Naive thymus-derived CD4-positive, alpha-beta T cell (primary cell): ENCODE data around the gene FAM107A. TPM values are rescaled to one million over a fixed set of nuclear protein-coding genes. Genes with fewer than 3 reads are reported as not detected.

ENCODE experiments used
- ATAC-seq: fragments of 150-1000 bp; cut with Tn5 transposase; 2 replicates; pipeline ENCODE4 v1.10.0; 2021; ENCODE audit warnings: mild to moderate bottlenecking, moderate library complexity
- CTCF ChIA-PET: fragments of 350-600 bp; sonication (Branson Sonifier 250); formaldehyde crosslinking; loops from one replicate; lab custom pipeline; 2021; ENCODE audit warnings: antibody characterized with exemption; lab: Charles Lee
- POLR2A ChIA-PET: fragments of 350-600 bp; sonication (Branson Sonifier 250); formaldehyde crosslinking; loops from one replicate; lab custom pipeline; 2021; ENCODE audit warnings: antibody characterized with exemption, inconsistent platforms; lab: Charles Lee
- DNase-seq, 9 donors: peaks; one replicate each; pipeline versions ENCODE4 v3.0.0 to v3.0.0-alpha.2; 2020 to 2022; ENCODE audit warnings: mixed read lengths in 1 of 9
- H3K27ac ChIP-seq: one replicate; pipeline ENCODE4 v1.7.0; 2013; ENCODE audit warnings: mild to moderate bottlenecking, low read depth, low read length, moderate library complexity
- H3K27me3 ChIP-seq, 2 donors: one replicate each; pipeline ENCODE4 v1.7.0; 2013; ENCODE audit warnings: low read length in 2 of 2, mild to moderate bottlenecking in 2 of 2, moderate library complexity in 2 of 2; ENCODE audit not compliant: control insufficient read depth in 2 of 2, insufficient read depth in 2 of 2
- H3K36me3 ChIP-seq, 3 experiments: 1 replicate in 2 of 3; 2 replicates in 1 of 3; pipeline ENCODE4 v1.7.0; 2013; ENCODE audit warnings: low read length in 3 of 3, mild to moderate bottlenecking in 3 of 3, moderate library complexity in 1 of 3; ENCODE audit not compliant: insufficient read depth in 3 of 3, control insufficient read depth in 2 of 3
- H3K4me1 ChIP-seq, 2 donors: one replicate each; pipeline ENCODE4 v1.7.0; 2013; ENCODE audit warnings: low read length in 2 of 2, mild to moderate bottlenecking in 2 of 2, moderate library complexity in 1 of 2; ENCODE audit not compliant: control insufficient read depth in 2 of 2, insufficient read depth in 2 of 2
- H3K4me3 ChIP-seq: 2 replicates; pipeline ENCODE4 v1.7.0; 2013; ENCODE audit warnings: mild to moderate bottlenecking, low read length
- H3K9me3 ChIP-seq, 3 experiments: 1 replicate in 2 of 3; 2 replicates in 1 of 3; pipeline ENCODE4 v1.7.0; 2013; ENCODE audit warnings: low read length in 3 of 3; ENCODE audit not compliant: control insufficient read depth in 2 of 3
- H3K27ac Mint-ChIP-seq, 9 donors: one replicate each; pipeline ENCODE4 v1.8.0; 2020 to 2022; ENCODE audit warnings: mixed read lengths in 9 of 9, mild to moderate bottlenecking in 8 of 9, moderate library complexity in 5 of 9, inconsistent platforms in 2 of 9
- H3K27me3 Mint-ChIP-seq, 5 donors: one replicate each; pipeline ENCODE4 v1.8.0; 2021 to 2022; ENCODE audit warnings: mixed read lengths in 5 of 5, mild to moderate bottlenecking in 1 of 5
- H3K36me3 Mint-ChIP-seq, 5 donors: one replicate each; pipeline ENCODE4 v1.8.0; 2020 to 2022; ENCODE audit warnings: mixed read lengths in 5 of 5, mild to moderate bottlenecking in 3 of 5, inconsistent platforms in 1 of 5
- H3K4me1 Mint-ChIP-seq, 7 donors: one replicate each; pipeline ENCODE4 v1.8.0; 2020 to 2022; ENCODE audit warnings: mixed read lengths in 7 of 7, mild to moderate bottlenecking in 3 of 7, inconsistent platforms in 1 of 7
- H3K4me3 Mint-ChIP-seq, 10 donors: one replicate each; pipeline ENCODE4 v1.8.0; 2020 to 2022; ENCODE audit warnings: mild to moderate bottlenecking in 10 of 10, mixed read lengths in 10 of 10, moderate library complexity in 6 of 10, inconsistent platforms in 2 of 10
- H3K9me3 Mint-ChIP-seq, 11 donors: one replicate each; pipeline ENCODE4 v1.8.0; 2020 to 2022; ENCODE audit warnings: mixed read lengths in 11 of 11, mild to moderate bottlenecking in 4 of 11, inconsistent platforms in 1 of 11, moderate library complexity in 1 of 11
- intact Hi-C, 2 donors: fragments of 100-400 bp; cut with micrococcal nuclease; formaldehyde crosslinking; loops; one replicate each; pipeline ENCODE4 v1.15.1; 2023
- polyA plus RNA-seq, 2 donors: library from polyadenylated mRNA; unstranded; fragments of 300-500 nt; fragmentation: Illumina TruSeq; gene quantifications; one replicate each; pipeline ENCODE4 v1.2.3, GENCODE V29; 2021
- total RNA-seq, 6 experiments: library from RNA in 5 of 6; stranded (reverse) in 5 of 6; gene quantifications; 1 replicate in 5 of 6; 2 replicates in 1 of 6; pipeline ENCODE4 v1.2.3 and lab custom pipeline; 2021 to 2026

The FAM107A gene
- total and polyA plus RNA-seq, 7 experiments from 2014 or later = not detected

GRCh38 chr3:58535531-58536500, 41.4 kb downstream of the FAM107A start:
- H3K4me3 Mint-ChIP-seq = no peak overlapping the region
- ATAC-seq = no peak
- Histone ChIP-seq H3K36me3 (no peaks in the 10 kb centered on the region), H3K4me1 (peaks cover 0 to 6% of the 10 kb centered on the region in 2 donors), H3K4me3 (no peak overlapping the region), H3K9me3 (no peaks in the 10 kb centered on the region), H3K27ac (no peak overlapping the region), H3K27me3 (no peaks in the 10 kb centered on the region)
- H3K9me3 Mint-ChIP-seq = no peaks in the 10 kb centered on the region
- peaks cover 0 to 6% (median 0%) of the 10 kb centered on the region in 5 donors for H3K27me3 Mint-ChIP-seq
- intact Hi-C loops = no loop called here
- DNase-seq = no peak
- POLR2A ChIA-PET = no interaction called here
- H3K4me1 Mint-ChIP-seq = peaks cover 4 to 8% (median 7%) of the 10 kb centered on the region in 7 donors
- CTCF ChIA-PET = interaction anchor here (0.9 to 1.4 kb wide), 3 partner anchors 43 to 229 kb away, joined by 3 to 4 read pairs (median 4); no protein-coding TSS in a partner anchor
- H3K27ac Mint-ChIP-seq = no peak overlapping the region
- no peaks in the 10 kb centered on the region for H3K36me3 Mint-ChIP-seq

GRCh38 chr3:58534592-58535494, 42.3 kb downstream of the FAM107A start:
- POLR2A ChIA-PET = no interaction called here
- H3K4me1 ChIP-seq = peaks cover 0 to 6% of the 10 kb centered on the region in 2 donors

GRCh38 chr3:58532794-58533220, 44.4 kb downstream of the FAM107A start:
- intact Hi-C loops = loop anchor here (1.0 to 5.0 kb wide), 13 partner anchors 42 to 524 kb away; partner anchors contain the start of genes ABHD6 (in 2 of the 2), PDHB (in 2 of the 2), FLNB (in 1 of the 2) and HTD2 (in 1 of the 2)

More at GRCh38 chr3:58534592-58535494, 42.3 kb downstream of the FAM107A start:
- Mint-ChIP-seq H3K27ac (no peak overlapping the region), H3K4me1 (peaks cover 5 to 8% (median 7%) of the 10 kb centered on the region in 7 donors), H3K36me3 (no peaks in the 10 kb centered on the region), H3K4me3 (no peak overlapping the region), H3K27me3 (peaks cover 0 to 6% (median 0%) of the 10 kb centered on the region in 5 donors), H3K9me3 (no peaks in the 10 kb centered on the region)
- H3K36me3 ChIP-seq = no peaks in the 10 kb centered on the region
- H3K27ac ChIP-seq = no peak overlapping the region
- intact Hi-C loops = loop anchor here in 1 of 2 donors (5.0 kb wide), 1 partner anchor 118 kb away; no protein-coding TSS in a partner anchor
- no peaks in the 10 kb centered on the region for H3K27me3 ChIP-seq
- no peak overlapping the region for H3K4me3 ChIP-seq
- CTCF ChIA-PET = interaction anchor here (0.8 to 1.6 kb wide), 7 partner anchors 42 to 348 kb away, joined by 3 to 4 read pairs (median 3); no protein-coding TSS in a partner anchor
- ATAC-seq = no peak
- no peak for DNase-seq
- no peaks in the 10 kb centered on the region for H3K9me3 ChIP-seq

GRCh38 chr3:58531956-58532355, 45.2 kb downstream of the FAM107A start:
- Mint-ChIP-seq H3K27me3 (peaks cover 0 to 6% (median 0%) of the 10 kb centered on the region in 5 donors), H3K27ac (peak overlapping the region in 1 of 9 donors; percentile 49), H3K4me1 (peaks cover 5 to 8% (median 7%) of the 10 kb centered on the region in 7 donors), H3K36me3 (no peaks in the 10 kb centered on the region), H3K9me3 (no peaks in the 10 kb centered on the region), H3K4me3 (no peak overlapping the region)
- ATAC-seq = no peak
- DNase-seq = no peak
- intact Hi-C loops = loop anchor here (1.0 to 5.0 kb wide), 13 partner anchors 41 to 523 kb away; partner anchors contain the start of genes ABHD6 (in 2 of the 2), PDHB (in 2 of the 2), FLNB (in 1 of the 2) and HTD2 (in 1 of the 2)
- no peak overlapping the region for H3K4me3 ChIP-seq
- peaks cover 0 to 6% of the 10 kb centered on the region in 2 donors for H3K4me1 ChIP-seq
- no peak overlapping the region for H3K27ac ChIP-seq
- no peaks in the 10 kb centered on the region for H3K27me3 ChIP-seq
- H3K9me3 ChIP-seq = no peaks in the 10 kb centered on the region
- POLR2A ChIA-PET = no interaction called here
- CTCF ChIA-PET = interaction anchor here (1.4 kb wide), 1 partner anchor 41 kb away, joined by 5 read pairs; the partner anchor contains the start of gene KCTD6
- no peaks in the 10 kb centered on the region for H3K36me3 ChIP-seq

More at GRCh38 chr3:58532794-58533220, 44.4 kb downstream of the FAM107A start:
- DNase-seq (peak; percentile 63 to 80 (median 73)), ATAC-seq (peak; percentile 97)
- peaks cover 0 to 6% (median 0%) of the 10 kb centered on the region in 5 donors for H3K27me3 Mint-ChIP-seq
- no peaks in the 10 kb centered on the region for H3K9me3 ChIP-seq
- no peak overlapping the region for H3K4me3 ChIP-seq
- H3K36me3 Mint-ChIP-seq = no peaks in the 10 kb centered on the region
- POLR2A ChIA-PET = no interaction called here
- peaks cover 5 to 8% (median 7%) of the 10 kb centered on the region in 7 donors for H3K4me1 Mint-ChIP-seq
- peaks cover 0 to 6% of the 10 kb centered on the region in 2 donors for H3K4me1 ChIP-seq
- H3K36me3 ChIP-seq = no peaks in the 10 kb centered on the region
- peak overlapping the region in 1 of 10 donors; percentile 50 for H3K4me3 Mint-ChIP-seq
- peak overlapping the region in 4 of 9 donors; percentile 23 to 42 (median 31) for H3K27ac Mint-ChIP-seq
- no peaks in the 10 kb centered on the region for H3K9me3 Mint-ChIP-seq
- H3K27ac ChIP-seq = no peak overlapping the region
- CTCF ChIA-PET = interaction anchor here (1.4 to 1.6 kb wide), 2 partner anchors 42 to 346 kb away, joined by 3 to 5 read pairs; partner anchors contain the start of gene KCTD6
- H3K27me3 ChIP-seq = no peaks in the 10 kb centered on the region

GRCh38 chr3:58531555-58531954, 45.6 kb downstream of the FAM107A start:
- Mint-ChIP-seq H3K27me3 (peaks cover 0 to 6% (median 0%) of the 10 kb centered on the region in 5 donors), H3K9me3 (no peaks in the 10 kb centered on the region), H3K4me3 (no peak overlapping the region), H3K4me1 (peaks cover 5 to 8% (median 7%) of the 10 kb centered on the region in 7 donors), H3K36me3 (no peaks in the 10 kb centered on the region), H3K27ac (no peak overlapping the region)
- Histone ChIP-seq H3K9me3 (no peaks in the 10 kb centered on the region), H3K27ac (no peak overlapping the region), H3K36me3 (no peaks in the 10 kb centered on the region), H3K4me3 (no peak overlapping the region), H3K4me1 (peaks cover 0 to 6% of the 10 kb centered on the region in 2 donors), H3K27me3 (no peaks in the 10 kb centered on the region)
- DNase-seq (no peak), ATAC-seq (no peak)
- POLR2A ChIA-PET = no interaction called here
- intact Hi-C loops = loop anchor here in 1 of 2 donors (5.0 kb wide), 1 partner anchor 114 kb away; no protein-coding TSS in a partner anchor
- CTCF ChIA-PET = interaction anchor here (0.6 kb wide), 1 partner anchor 308 kb away, joined by 3 read pairs; no protein-coding TSS in a partner anchor
